HCT116 (cell line): ENCODE results near the gene MND1.

ENCODE experiments used
- EGR1 ChIP-seq: IDR thresholded peaks from 2 replicates; pipeline ENCODE4 v1.6.1; 2012; ENCODE audit warnings: low read depth
- EZH2 ChIP-seq: fragments of 200-600 bp; sonication (generic); IDR thresholded peaks from 2 replicates; pipeline ENCODE4 v1.6.1; 2017; ENCODE audit warnings: antibody characterized with exemption, mixed run types
- EZH2phosphoT487 ChIP-seq: fragments of 200-600 bp; IDR thresholded peaks from 2 replicates; pipeline ENCODE4 v1.6.1; 2018; ENCODE audit warnings: antibody characterized with exemption, borderline replicate concordance
- POLR2A ChIP-seq: IDR thresholded peaks from 2 replicates; pipeline ENCODE4 v1.7.0; 2011; ENCODE audit warnings: borderline replicate concordance; ENCODE audit not compliant: insufficient read depth, insufficient read length; ENCODE audit errors: extremely low read depth
- POLR2AphosphoS5 ChIP-seq: IDR thresholded peaks from 2 replicates; pipeline ENCODE4 v1.6.1; 2011; ENCODE audit warnings: mild to moderate bottlenecking, low read depth, low read length, moderate library complexity
- RAD21 ChIP-seq: IDR thresholded peaks from 2 replicates; pipeline ENCODE4 v1.6.1; 2012; ENCODE audit warnings: low read depth, mild to moderate bottlenecking
- YY1 ChIP-seq: IDR thresholded peaks from 2 replicates; pipeline ENCODE4 v1.6.1; 2011; ENCODE audit warnings: low read length, low read depth, moderate library complexity, mild to moderate bottlenecking; ENCODE audit not compliant: insufficient replicate concordance; ENCODE audit errors: extremely low read depth
- TF ChIP-seq, protein P1 (sequence below), 3 experiments: fragments of 200-600 bp in 1 of 3; sonication (generic) in 1 of 3; IDR thresholded peaks in 2 of 3; conservative IDR thresholded peaks in 1 of 3; 2 replicates each; pipeline ENCODE4 v1.5.1; 2012 to 2017; ENCODE audit warnings: low read depth in 2 of 3, low read length in 2 of 3, antibody characterized with exemption in 1 of 3, borderline replicate concordance in 1 of 3, control low read depth in 1 of 3, mild to moderate bottlenecking in 1 of 3, mixed read lengths in 1 of 3, mixed run types in 1 of 3, moderate library complexity in 1 of 3; ENCODE audit not compliant: insufficient read depth in 1 of 3

GRCh38 chr4:153401501-153401900, 57.0 kb downstream of the MND1 start:
- TF ChIP-seq EZH2, result no peak
- TF ChIP-seq, protein P1, sequence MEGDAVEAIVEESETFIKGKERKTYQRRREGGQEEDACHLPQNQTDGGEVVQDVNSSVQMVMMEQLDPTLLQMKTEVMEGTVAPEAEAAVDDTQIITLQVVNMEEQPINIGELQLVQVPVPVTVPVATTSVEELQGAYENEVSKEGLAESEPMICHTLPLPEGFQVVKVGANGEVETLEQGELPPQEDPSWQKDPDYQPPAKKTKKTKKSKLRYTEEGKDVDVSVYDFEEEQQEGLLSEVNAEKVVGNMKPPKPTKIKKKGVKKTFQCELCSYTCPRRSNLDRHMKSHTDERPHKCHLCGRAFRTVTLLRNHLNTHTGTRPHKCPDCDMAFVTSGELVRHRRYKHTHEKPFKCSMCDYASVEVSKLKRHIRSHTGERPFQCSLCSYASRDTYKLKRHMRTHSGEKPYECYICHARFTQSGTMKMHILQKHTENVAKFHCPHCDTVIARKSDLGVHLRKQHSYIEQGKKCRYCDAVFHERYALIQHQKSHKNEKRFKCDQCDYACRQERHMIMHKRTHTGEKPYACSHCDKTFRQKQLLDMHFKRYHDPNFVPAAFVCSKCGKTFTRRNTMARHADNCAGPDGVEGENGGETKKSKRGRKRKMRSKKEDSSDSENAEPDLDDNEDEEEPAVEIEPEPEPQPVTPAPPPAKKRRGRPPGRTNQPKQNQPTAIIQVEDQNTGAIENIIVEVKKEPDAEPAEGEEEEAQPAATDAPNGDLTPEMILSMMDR (IDR thresholded peaks at IDR 0.05 in 2 of 3, conservative IDR thresholded peaks at IDR 0.05 in 1 of 3; ENCODE audit: borderline replicate concordance in 1 of 3, insufficient read depth in 1 of 3, low read depth in 2 of 3, low read length in 2 of 3), result no peak
- no peak for TF ChIP-seq RAD21
- no peak for TF ChIP-seq POLR2A
- TF ChIP-seq EZH2phosphoT487, result no peak
- no peak for TF ChIP-seq POLR2AphosphoS5
- no peak for TF ChIP-seq YY1
- no peak for TF ChIP-seq EGR1
